ENCODE measurements around the gene RAD18.

RAD18 gene

DNA sequence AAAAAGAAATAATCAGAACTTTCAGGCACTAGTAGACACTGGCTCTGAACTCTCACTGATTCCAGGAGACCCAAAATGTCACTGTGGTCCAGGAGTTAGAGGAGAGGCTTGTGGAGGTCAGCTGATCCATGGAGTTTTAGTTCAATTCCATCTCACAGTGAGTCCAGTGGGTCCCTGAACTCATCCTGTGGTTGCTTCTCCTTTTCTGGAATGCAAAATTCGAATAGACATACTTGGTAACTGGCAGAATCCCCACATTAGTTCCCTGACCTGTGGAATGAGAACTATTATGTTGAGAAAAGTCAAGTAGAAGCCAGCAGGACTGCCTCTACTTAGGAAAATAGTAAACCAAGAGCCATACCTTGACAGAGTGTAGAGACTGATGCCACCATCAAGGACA is 106.6 kb downstream of the RAD18 start:
- Histone ChIP-seq H3K36me3 (ENCODE audit: control insufficient read depth in 1 of 2, insufficient read depth in 2 of 2, low read length in 2 of 2) (no peaks in the 10 kb centered on the region), H3K27me3 (ENCODE audit: low read depth, low read length) (no peaks in the 10 kb centered on the region), H3K4me3 (ENCODE audit: low read depth in 1 of 2, low read length in 2 of 2) (no peak overlapping the region), H3K9me3 (ENCODE audit: control insufficient read depth in 1 of 2, low read length in 2 of 2) (no peaks in the 10 kb centered on the region), H3K27ac (ENCODE audit: low read length) (no peak overlapping the region), H3K4me1 (ENCODE audit: control insufficient read depth in 1 of 2, insufficient read depth in 2 of 2, low read length in 2 of 2) (no peaks in the 10 kb centered on the region)

DNA sequence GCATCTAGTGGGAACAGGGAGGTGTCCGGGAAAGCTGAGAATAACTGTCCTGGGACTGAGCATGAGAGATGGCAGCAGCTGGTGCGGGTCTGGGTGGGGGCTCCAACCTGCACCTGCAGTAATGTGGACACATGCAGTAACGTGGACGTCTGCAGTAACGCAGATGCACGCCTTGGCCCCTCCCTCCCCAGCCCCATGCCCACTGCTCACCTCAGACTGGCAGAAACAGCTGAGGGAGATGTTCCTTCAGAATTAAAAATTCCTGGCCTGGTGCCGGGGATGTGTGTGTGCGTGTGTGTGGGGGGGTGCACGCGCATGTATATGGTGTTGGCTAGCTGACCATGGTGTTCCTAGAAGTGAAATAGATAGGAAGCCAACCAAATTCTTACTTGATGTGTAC is 107.2 kb downstream of the RAD18 start:
- no peaks in the 10 kb centered on the region for H3K4me1 ChIP-seq (ENCODE audit: control insufficient read depth in 1 of 2, insufficient read depth in 2 of 2, low read length in 2 of 2)

GRCh38 chr3:8854656-8855055 is 108.6 kb downstream of the RAD18 start:
- Histone ChIP-seq H3K27ac (ENCODE audit: low read length) (no peak overlapping the region), H3K4me1 (ENCODE audit: control insufficient read depth in 1 of 2, insufficient read depth in 2 of 2, low read length in 2 of 2) (no peaks in the 10 kb centered on the region), H3K9me3 (ENCODE audit: control insufficient read depth in 1 of 2, low read length in 2 of 2) (no peaks in the 10 kb centered on the region), H3K4me3 (ENCODE audit: low read depth in 1 of 2, low read length in 2 of 2) (no peak overlapping the region), H3K27me3 (ENCODE audit: low read depth, low read length) (no peaks in the 10 kb centered on the region), H3K36me3 (ENCODE audit: control insufficient read depth in 1 of 2, insufficient read depth in 2 of 2, low read length in 2 of 2) (no peaks in the 10 kb centered on the region)

More for the DNA sequence above, 107.2 kb downstream of the RAD18 start:
- Histone ChIP-seq H3K9me3 (ENCODE audit: control insufficient read depth in 1 of 2, low read length in 2 of 2) (no peaks in the 10 kb centered on the region), H3K27me3 (ENCODE audit: low read depth, low read length) (no peaks in the 10 kb centered on the region), H3K4me3 (ENCODE audit: low read depth in 1 of 2, low read length in 2 of 2) (no peak overlapping the region), H3K27ac (ENCODE audit: low read length) (no peak overlapping the region), H3K36me3 (ENCODE audit: control insufficient read depth in 1 of 2, insufficient read depth in 2 of 2, low read length in 2 of 2) (no peaks in the 10 kb centered on the region)

DNA sequence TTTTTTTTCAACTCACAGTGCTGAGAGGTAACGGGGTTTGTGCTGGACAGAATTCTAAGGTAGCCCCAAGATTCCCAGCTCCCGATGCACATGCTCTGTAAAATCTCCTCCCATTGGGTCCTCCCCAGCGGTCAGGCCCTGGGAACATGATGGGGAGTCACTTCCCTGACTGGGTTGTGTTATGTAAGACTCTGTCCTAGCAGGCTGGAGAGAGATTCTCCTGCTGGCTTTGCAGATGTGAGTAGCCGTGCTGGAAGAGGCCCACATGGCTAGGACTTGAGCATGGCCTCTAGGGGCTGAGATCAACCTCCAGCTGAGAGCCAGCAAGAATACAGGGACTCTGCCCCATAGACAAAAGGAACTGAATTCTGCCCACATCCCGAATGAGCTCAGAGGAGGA is 110.2 kb downstream of the RAD18 start:
- Histone ChIP-seq H3K27me3 (ENCODE audit: low read depth, low read length) (no peaks in the 10 kb centered on the region), H3K27ac (ENCODE audit: low read length) (no peak overlapping the region), H3K4me1 (ENCODE audit: control insufficient read depth in 1 of 2, insufficient read depth in 2 of 2, low read length in 2 of 2) (no peaks in the 10 kb centered on the region), H3K36me3 (ENCODE audit: control insufficient read depth in 1 of 2, insufficient read depth in 2 of 2, low read length in 2 of 2) (no peaks in the 10 kb centered on the region), H3K9me3 (ENCODE audit: control insufficient read depth in 1 of 2, low read length in 2 of 2) (no peaks in the 10 kb centered on the region), H3K4me3 (ENCODE audit: low read depth in 1 of 2, low read length in 2 of 2) (no peak overlapping the region)

GRCh38 chr3:8852511-8852910 is 110.8 kb downstream of the RAD18 start:
- Histone ChIP-seq H3K27me3 (ENCODE audit: low read depth, low read length) (no peaks in the 10 kb centered on the region), H3K36me3 (ENCODE audit: control insufficient read depth in 1 of 2, insufficient read depth in 2 of 2, low read length in 2 of 2) (no peaks in the 10 kb centered on the region), H3K9me3 (ENCODE audit: control insufficient read depth in 1 of 2, low read length in 2 of 2) (no peaks in the 10 kb centered on the region), H3K27ac (ENCODE audit: low read length) (no peak overlapping the region), H3K4me3 (ENCODE audit: low read depth in 1 of 2, low read length in 2 of 2) (no peak overlapping the region), H3K4me1 (ENCODE audit: control insufficient read depth in 1 of 2, insufficient read depth in 2 of 2, low read length in 2 of 2) (no peaks in the 10 kb centered on the region)

GRCh38 chr3:8851703-8852102 is 111.6 kb downstream of the RAD18 start:
- H3K4me3 ChIP-seq (ENCODE audit: low read depth in 1 of 2, low read length in 2 of 2) = no peak overlapping the region
- no peaks in the 10 kb centered on the region for H3K27me3 ChIP-seq (ENCODE audit: low read depth, low read length)
- H3K9me3 ChIP-seq (ENCODE audit: control insufficient read depth in 1 of 2, low read length in 2 of 2) = no peaks in the 10 kb centered on the region
- no peaks in the 10 kb centered on the region for H3K4me1 ChIP-seq (ENCODE audit: control insufficient read depth in 1 of 2, insufficient read depth in 2 of 2, low read length in 2 of 2)
- H3K36me3 ChIP-seq (ENCODE audit: control insufficient read depth in 1 of 2, insufficient read depth in 2 of 2, low read length in 2 of 2) = no peaks in the 10 kb centered on the region
- H3K27ac ChIP-seq (ENCODE audit: low read length) = no peak overlapping the region

GRCh38 chr3:8848696-8849131 is 114.6 kb downstream of the RAD18 start:
- no peaks in the 10 kb centered on the region for H3K27me3 ChIP-seq (ENCODE audit: low read depth, low read length)
- H3K36me3 ChIP-seq (ENCODE audit: control insufficient read depth in 1 of 2, insufficient read depth in 2 of 2, low read length in 2 of 2) = no peaks in the 10 kb centered on the region
- H3K4me1 ChIP-seq (ENCODE audit: control insufficient read depth in 1 of 2, insufficient read depth in 2 of 2, low read length in 2 of 2) = no peaks in the 10 kb centered on the region
- no peaks in the 10 kb centered on the region for H3K9me3 ChIP-seq (ENCODE audit: control insufficient read depth in 1 of 2, low read length in 2 of 2)
- no peak overlapping the region for H3K4me3 ChIP-seq (ENCODE audit: low read depth in 1 of 2, low read length in 2 of 2)
- H3K27ac ChIP-seq (ENCODE audit: low read length) = no peak overlapping the region

DNA sequence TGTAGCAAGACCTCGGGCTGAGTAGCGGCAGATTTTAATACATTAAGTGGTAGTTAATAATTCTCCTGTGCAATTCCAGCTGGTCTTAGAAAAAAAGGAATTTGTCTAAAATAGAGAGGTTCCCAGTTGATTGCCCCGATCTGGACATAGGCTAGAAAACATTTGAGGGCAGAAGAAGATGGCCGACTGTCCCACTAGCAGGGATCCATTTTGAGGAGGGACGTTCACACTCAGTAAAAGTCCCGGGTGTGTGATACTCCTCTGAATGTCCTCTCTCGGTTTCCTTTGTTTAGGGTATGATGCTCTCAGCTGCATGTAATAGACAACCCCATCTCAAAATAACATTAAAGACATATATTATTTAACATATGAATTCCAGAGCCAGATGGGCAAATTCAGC is 116.0 kb downstream of the RAD18 start:
- Histone ChIP-seq H3K4me3 (ENCODE audit: low read depth in 1 of 2, low read length in 2 of 2) (no peak overlapping the region), H3K9me3 (ENCODE audit: control insufficient read depth in 1 of 2, low read length in 2 of 2) (no peaks in the 10 kb centered on the region), H3K27ac (ENCODE audit: low read length) (no peak overlapping the region), H3K27me3 (ENCODE audit: low read depth, low read length) (no peaks in the 10 kb centered on the region), H3K36me3 (ENCODE audit: control insufficient read depth in 1 of 2, insufficient read depth in 2 of 2, low read length in 2 of 2) (no peaks in the 10 kb centered on the region), H3K4me1 (ENCODE audit: control insufficient read depth in 1 of 2, insufficient read depth in 2 of 2, low read length in 2 of 2) (no peaks in the 10 kb centered on the region)

DNA sequence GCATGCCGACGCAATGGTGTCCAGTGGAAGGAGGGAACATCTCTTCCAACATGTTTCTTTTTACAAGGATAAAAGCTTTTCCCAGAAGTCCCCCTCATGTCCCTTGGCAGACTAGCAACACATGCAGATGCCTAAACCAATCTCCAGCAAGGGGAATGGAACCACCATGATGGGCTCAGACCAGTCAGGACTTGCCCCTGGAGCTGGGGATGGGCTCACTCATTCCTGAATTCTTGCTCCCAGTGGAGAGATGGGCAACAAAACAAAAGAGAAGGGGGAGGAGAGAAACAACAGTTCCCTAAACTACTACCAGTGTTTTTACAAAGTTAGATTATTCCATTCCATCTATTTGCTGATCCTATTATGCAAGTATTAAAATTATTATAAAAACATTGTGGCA is 117.1 kb downstream of the RAD18 start:
- Histone ChIP-seq H3K27me3 (ENCODE audit: low read depth, low read length) (no peaks in the 10 kb centered on the region), H3K36me3 (ENCODE audit: control insufficient read depth in 1 of 2, insufficient read depth in 2 of 2, low read length in 2 of 2) (no peaks in the 10 kb centered on the region), H3K27ac (ENCODE audit: low read length) (no peak overlapping the region), H3K9me3 (ENCODE audit: control insufficient read depth in 1 of 2, low read length in 2 of 2) (no peaks in the 10 kb centered on the region), H3K4me3 (ENCODE audit: low read depth in 1 of 2, low read length in 2 of 2) (no peak overlapping the region), H3K4me1 (ENCODE audit: control insufficient read depth in 1 of 2, insufficient read depth in 2 of 2, low read length in 2 of 2) (no peaks in the 10 kb centered on the region)

- Histone ChIP-seq H3K27ac (ENCODE audit: low read length) (no peak overlapping the region), H3K4me1 (ENCODE audit: control insufficient read depth in 1 of 2, insufficient read depth in 2 of 2, low read length in 2 of 2) (no peaks in the 10 kb centered on the region), H3K36me3 (ENCODE audit: control insufficient read depth in 1 of 2, insufficient read depth in 2 of 2, low read length in 2 of 2) (no peaks in the 10 kb centered on the region), H3K9me3 (ENCODE audit: control insufficient read depth in 1 of 2, low read length in 2 of 2) (no peaks in the 10 kb centered on the region), H3K4me3 (ENCODE audit: low read depth in 1 of 2, low read length in 2 of 2) (no peak overlapping the region), H3K27me3 (ENCODE audit: low read depth, low read length) (no peaks in the 10 kb centered on the region)
Observed at GRCh38 chr3:8845641-8846040, 117.6 kb downstream of the RAD18 start.

GRCh38 chr3:8843347-8843746 is 119.9 kb downstream of the RAD18 start:
- H3K4me1 ChIP-seq (ENCODE audit: control insufficient read depth in 1 of 2, insufficient read depth in 2 of 2, low read length in 2 of 2) = no peaks in the 10 kb centered on the region
- no peaks in the 10 kb centered on the region for H3K36me3 ChIP-seq (ENCODE audit: control insufficient read depth in 1 of 2, insufficient read depth in 2 of 2, low read length in 2 of 2)
- no peaks in the 10 kb centered on the region for H3K9me3 ChIP-seq (ENCODE audit: control insufficient read depth in 1 of 2, low read length in 2 of 2)
- no peak overlapping the region for H3K27ac ChIP-seq (ENCODE audit: low read length)
- no peaks in the 10 kb centered on the region for H3K27me3 ChIP-seq (ENCODE audit: low read depth, low read length)
- no peak overlapping the region for H3K4me3 ChIP-seq (ENCODE audit: low read depth in 1 of 2, low read length in 2 of 2)

DNA sequence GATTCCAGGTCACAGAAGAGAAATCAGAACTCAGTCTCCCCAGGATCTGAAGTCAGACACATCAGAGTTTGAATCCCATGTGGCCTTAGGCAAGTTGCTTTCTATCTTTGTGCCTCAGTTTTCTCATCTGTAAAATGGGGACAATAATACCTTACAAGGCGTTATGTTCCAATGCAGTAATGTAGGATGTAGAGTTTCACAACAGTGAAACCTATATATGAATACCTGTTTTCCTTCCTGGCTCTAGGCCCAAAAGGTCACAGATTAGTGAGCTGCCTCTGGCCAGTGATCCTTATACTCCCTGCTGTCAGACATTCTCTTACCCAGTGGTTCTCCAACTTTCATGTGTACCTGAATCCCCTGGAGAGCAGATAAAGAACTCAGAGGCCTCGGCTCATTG is 121.0 kb downstream of the RAD18 start:
- Histone ChIP-seq H3K4me1 (ENCODE audit: control insufficient read depth in 1 of 2, insufficient read depth in 2 of 2, low read length in 2 of 2) (no peaks in the 10 kb centered on the region), H3K36me3 (ENCODE audit: control insufficient read depth in 1 of 2, insufficient read depth in 2 of 2, low read length in 2 of 2) (no peaks in the 10 kb centered on the region), H3K27ac (ENCODE audit: low read length) (no peak overlapping the region), H3K4me3 (ENCODE audit: low read depth in 1 of 2, low read length in 2 of 2) (no peak overlapping the region), H3K9me3 (ENCODE audit: control insufficient read depth in 1 of 2, low read length in 2 of 2) (no peaks in the 10 kb centered on the region), H3K27me3 (ENCODE audit: low read depth, low read length) (no peaks in the 10 kb centered on the region)
